ENCODE results near the gene SLC2A1.

SLC2A1 gene

GRCh38 chr1:42983253-42983652 lies 24.6 kb upstream of the SLC2A1 start:
- no peak for TF ChIP-seq ZNF747 (tag by site-specific recombination; IDR thresholded peaks at IDR 0.05)
- TF ChIP-seq ZNF621 (tag by site-specific recombination; IDR thresholded peaks at IDR 0.05): no peak
- TF ChIP-seq ZNF280C (tag by site-specific recombination; IDR thresholded peaks at IDR 0.05): no peak
- no peak for TF ChIP-seq SP3 (tag by site-specific recombination; IDR thresholded peaks at IDR 0.05)
- TF ChIP-seq ZNF664 (tag by site-specific recombination; IDR thresholded peaks at IDR 0.05): no peak
- H3K9me3 ChIP-seq (ENCODE audit: control insufficient read depth, insufficient read depth, low read depth, low read length): no peaks in the 10 kb centered on the region
- H3K36me3 ChIP-seq (ENCODE audit: control insufficient read depth in 2 of 2, insufficient read depth in 1 of 2, low read length in 2 of 2): no peaks in the 10 kb centered on the region
- POLR2A ChIA-PET: no interaction called here
- no peaks in the 10 kb centered on the region for H3K4me1 ChIP-seq (ENCODE audit: control insufficient read depth, insufficient read depth, low read length)
- H3K4me3 ChIP-seq (ENCODE audit: low read depth, low read length): no peak overlapping the region
- CTCF ChIA-PET: interaction anchor here (0.7 kb wide), 1 partner anchor 244 kb away, joined by 3 read pairs; no protein-coding TSS in a partner anchor
- no peak overlapping the region for H3K27ac ChIP-seq (ENCODE audit: extremely low read depth, low read depth, low read length)

- Histone ChIP-seq H3K4me3 (ENCODE audit: low read depth, low read length) (no peak overlapping the region), H3K36me3 (ENCODE audit: control insufficient read depth in 2 of 2, insufficient read depth in 1 of 2, low read length in 2 of 2) (no peaks in the 10 kb centered on the region), H3K9me3 (ENCODE audit: control insufficient read depth, insufficient read depth, low read depth, low read length) (no peaks in the 10 kb centered on the region), H3K4me1 (ENCODE audit: control insufficient read depth, insufficient read depth, low read length) (no peaks in the 10 kb centered on the region), H3K27ac (ENCODE audit: extremely low read depth, low read depth, low read length) (no peak overlapping the region)
- POLR2A ChIA-PET: no interaction called here
- CTCF ChIA-PET: no interaction called here
- TF ChIP-seq GFI1B (tag by site-specific recombination; IDR thresholded peaks at IDR 0.05) (no peak), ZBTB8A (tag by site-specific recombination; IDR thresholded peaks at IDR 0.05) (no peak), ZNF16 (tag by site-specific recombination; IDR thresholded peaks at IDR 0.05; ENCODE audit: low read depth) (no peak), ZNF433 (tag by site-specific recombination; IDR thresholded peaks at IDR 0.05; ENCODE audit: low read depth) (no peak), BCL11B (tag by site-specific recombination; IDR thresholded peaks at IDR 0.05; ENCODE audit: low read depth) (no peak)
Measured at GRCh38 chr1:42982641-42983040, 24.0 kb upstream of the SLC2A1 start.

GRCh38 chr1:42981871-42982270 lies 23.2 kb upstream of the SLC2A1 start:
- TF ChIP-seq ZNF473 (tag by site-specific recombination; IDR thresholded peaks at IDR 0.05) (no peak), PATZ1 (tag by site-specific recombination; IDR thresholded peaks at IDR 0.05) (no peak), ZEB2 (tag by site-specific recombination; IDR thresholded peaks at IDR 0.05) (no peak), MYNN (tag by site-specific recombination; IDR thresholded peaks at IDR 0.05; ENCODE audit: borderline replicate concordance) (no peak), ZNF140 (tag by site-specific recombination; IDR thresholded peaks at IDR 0.05) (no peak), ZNF654 (tag by site-specific recombination; IDR thresholded peaks at IDR 0.05; ENCODE audit: low read depth) (no peak), KLF1 (tag by site-specific recombination; IDR thresholded peaks at IDR 0.05) (no peak), KLF8 (tag by site-specific recombination; IDR thresholded peaks at IDR 0.05) (no peak), ZNF623 (tag by site-specific recombination; IDR thresholded peaks at IDR 0.05) (no peak), ZNF133 (tag by site-specific recombination; IDR thresholded peaks at IDR 0.05) (no peak), ZNF585B (tag by site-specific recombination; IDR thresholded peaks at IDR 0.05) (no peak), ZNF521 (tag by site-specific recombination; IDR thresholded peaks at IDR 0.05) (no peak), ZNF114 (tag by site-specific recombination; IDR thresholded peaks at IDR 0.05) (no peak), ZNF155 (tag by site-specific recombination; IDR thresholded peaks at IDR 0.05) (no peak)
- CTCF ChIA-PET: interaction anchor here (0.7 kb wide), 1 partner anchor 40 kb away, joined by 3 read pairs; no protein-coding TSS in a partner anchor
- H3K4me1 ChIP-seq (ENCODE audit: control insufficient read depth, insufficient read depth, low read length): no peaks in the 10 kb centered on the region
- H3K27ac ChIP-seq (ENCODE audit: extremely low read depth, low read depth, low read length): no peak overlapping the region
- no peaks in the 10 kb centered on the region for H3K36me3 ChIP-seq (ENCODE audit: control insufficient read depth in 2 of 2, insufficient read depth in 1 of 2, low read length in 2 of 2)
- H3K4me3 ChIP-seq (ENCODE audit: low read depth, low read length): no peak overlapping the region
- no peaks in the 10 kb centered on the region for H3K9me3 ChIP-seq (ENCODE audit: control insufficient read depth, insufficient read depth, low read depth, low read length)
- POLR2A ChIA-PET: no interaction called here
